Measurements from ENCODE around the gene ZDHHC4.

- TF ChIP-seq, protein P1, sequence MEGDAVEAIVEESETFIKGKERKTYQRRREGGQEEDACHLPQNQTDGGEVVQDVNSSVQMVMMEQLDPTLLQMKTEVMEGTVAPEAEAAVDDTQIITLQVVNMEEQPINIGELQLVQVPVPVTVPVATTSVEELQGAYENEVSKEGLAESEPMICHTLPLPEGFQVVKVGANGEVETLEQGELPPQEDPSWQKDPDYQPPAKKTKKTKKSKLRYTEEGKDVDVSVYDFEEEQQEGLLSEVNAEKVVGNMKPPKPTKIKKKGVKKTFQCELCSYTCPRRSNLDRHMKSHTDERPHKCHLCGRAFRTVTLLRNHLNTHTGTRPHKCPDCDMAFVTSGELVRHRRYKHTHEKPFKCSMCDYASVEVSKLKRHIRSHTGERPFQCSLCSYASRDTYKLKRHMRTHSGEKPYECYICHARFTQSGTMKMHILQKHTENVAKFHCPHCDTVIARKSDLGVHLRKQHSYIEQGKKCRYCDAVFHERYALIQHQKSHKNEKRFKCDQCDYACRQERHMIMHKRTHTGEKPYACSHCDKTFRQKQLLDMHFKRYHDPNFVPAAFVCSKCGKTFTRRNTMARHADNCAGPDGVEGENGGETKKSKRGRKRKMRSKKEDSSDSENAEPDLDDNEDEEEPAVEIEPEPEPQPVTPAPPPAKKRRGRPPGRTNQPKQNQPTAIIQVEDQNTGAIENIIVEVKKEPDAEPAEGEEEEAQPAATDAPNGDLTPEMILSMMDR (IDR thresholded peaks at IDR 0.05), result no peak
- no peak for TF ChIP-seq POLR2AphosphoS5 (IDR thresholded peaks at IDR 0.05)
Measured at GRCh38 chr7:6542368-6542767, 34.9 kb upstream of the ZDHHC4 start.
